Measurements from ENCODE around the gene IFT74.
A peak's percentile ranks its signal among the peaks of the same experiment; 100 is the strongest.

Gene IFT74

GRCh38 chr9:26973989-26974388 lies 17.8 kb downstream of the IFT74 start:
- TF ChIP-seq, protein P1, sequence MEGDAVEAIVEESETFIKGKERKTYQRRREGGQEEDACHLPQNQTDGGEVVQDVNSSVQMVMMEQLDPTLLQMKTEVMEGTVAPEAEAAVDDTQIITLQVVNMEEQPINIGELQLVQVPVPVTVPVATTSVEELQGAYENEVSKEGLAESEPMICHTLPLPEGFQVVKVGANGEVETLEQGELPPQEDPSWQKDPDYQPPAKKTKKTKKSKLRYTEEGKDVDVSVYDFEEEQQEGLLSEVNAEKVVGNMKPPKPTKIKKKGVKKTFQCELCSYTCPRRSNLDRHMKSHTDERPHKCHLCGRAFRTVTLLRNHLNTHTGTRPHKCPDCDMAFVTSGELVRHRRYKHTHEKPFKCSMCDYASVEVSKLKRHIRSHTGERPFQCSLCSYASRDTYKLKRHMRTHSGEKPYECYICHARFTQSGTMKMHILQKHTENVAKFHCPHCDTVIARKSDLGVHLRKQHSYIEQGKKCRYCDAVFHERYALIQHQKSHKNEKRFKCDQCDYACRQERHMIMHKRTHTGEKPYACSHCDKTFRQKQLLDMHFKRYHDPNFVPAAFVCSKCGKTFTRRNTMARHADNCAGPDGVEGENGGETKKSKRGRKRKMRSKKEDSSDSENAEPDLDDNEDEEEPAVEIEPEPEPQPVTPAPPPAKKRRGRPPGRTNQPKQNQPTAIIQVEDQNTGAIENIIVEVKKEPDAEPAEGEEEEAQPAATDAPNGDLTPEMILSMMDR (IDR thresholded peaks at IDR 0.05; ENCODE audit: low read depth, low read length) = no peak
- no peak for DNase-seq (ENCODE audit: extremely low read depth, low read depth)

DNA sequence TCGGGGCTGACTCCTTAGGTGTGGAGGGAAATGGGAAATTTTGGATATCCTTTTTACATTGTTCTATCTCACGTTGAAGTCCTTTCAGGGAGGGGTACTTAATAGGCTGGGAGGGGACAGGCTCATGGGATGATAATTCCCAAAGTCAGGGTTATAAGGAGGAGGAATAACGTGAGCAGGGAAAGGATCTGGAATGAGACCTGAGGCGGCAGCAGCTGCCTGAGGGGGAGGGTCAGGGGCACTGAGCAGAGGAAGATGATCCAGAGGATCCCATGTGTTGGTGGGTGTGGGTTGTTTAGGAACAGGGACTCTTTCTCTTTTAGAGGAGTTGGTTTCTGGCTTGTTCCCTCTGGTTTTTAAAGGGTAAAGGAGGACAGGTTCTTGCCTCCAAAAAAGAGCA lies 18.7 kb downstream of the IFT74 start:
- TF ChIP-seq, protein P1 (IDR thresholded peaks at IDR 0.05; ENCODE audit: low read depth, low read length) = no peak
- no peak for DNase-seq (ENCODE audit: extremely low read depth, low read depth)

GRCh38 chr9:26975728-26976707 lies 19.8 kb downstream of the IFT74 start:
- TF ChIP-seq, protein P1 (IDR thresholded peaks at IDR 0.05; ENCODE audit: low read depth, low read length) = peak; percentile 47
- DNase-seq (ENCODE audit: extremely low read depth, low read depth) = no peak

- DNase-seq (ENCODE audit: extremely low read depth, low read depth) = no peak
- TF ChIP-seq, protein P1 (IDR thresholded peaks at IDR 0.05; ENCODE audit: low read depth, low read length) = no peak
Observed at GRCh38 chr9:26983340-26983739, 27.1 kb downstream of the IFT74 start.

- DNase-seq (ENCODE audit: extremely low read depth, low read depth) = no peak
- TF ChIP-seq, protein P1 (IDR thresholded peaks at IDR 0.05; ENCODE audit: low read depth, low read length) = no peak
Observed at GRCh38 chr9:26995810-26996209, 39.6 kb downstream of the IFT74 start.

DNA sequence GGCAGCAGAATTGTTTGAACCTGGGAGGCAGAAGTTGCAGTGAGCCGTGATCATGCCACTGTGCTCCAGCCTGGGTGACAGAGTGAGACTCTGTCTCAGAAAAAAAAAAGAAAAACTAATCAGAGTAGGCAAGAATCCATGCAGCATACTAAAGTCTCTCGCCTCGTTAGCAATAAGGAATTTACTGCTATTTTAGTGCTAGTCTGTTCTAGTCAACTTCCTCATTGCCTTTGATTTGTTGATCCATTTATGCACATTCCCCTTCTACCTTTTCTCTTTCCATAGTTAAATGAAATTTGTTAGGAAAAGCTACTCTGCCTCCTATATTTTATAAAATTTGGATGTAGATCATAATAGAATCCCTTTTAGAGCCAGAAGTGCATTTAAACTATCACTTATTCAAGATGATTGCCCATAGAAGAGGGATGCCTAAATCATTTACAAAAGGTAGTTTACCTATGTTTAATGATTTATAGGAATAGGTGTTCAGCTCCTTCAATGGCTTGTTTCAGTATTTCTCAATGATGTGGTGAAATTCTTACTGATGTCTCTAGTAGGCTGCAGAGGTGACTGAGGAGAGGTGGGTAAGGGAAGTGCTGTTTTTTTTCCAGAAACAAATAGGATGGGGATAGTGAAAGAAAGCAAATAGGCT lies 47.3 kb downstream of the IFT74 start:
- TF ChIP-seq, protein P1 (IDR thresholded peaks at IDR 0.05; ENCODE audit: low read depth, low read length) = no peak
- DNase-seq (ENCODE audit: extremely low read depth, low read depth) = no peak

GRCh38 chr9:27005491-27005890 lies 49.3 kb downstream of the IFT74 start, which contains the start of gene LRRC19:
Gene LRRC19, minus strand, starts transcription at chr9:27005672. Its CDS starts 5,978 bp downstream, at chr9:26999694.
- TF ChIP-seq, protein P1 (IDR thresholded peaks at IDR 0.05; ENCODE audit: low read depth, low read length) = no peak
- DNase-seq (ENCODE audit: extremely low read depth, low read depth) = no peak
